Measurements from ENCODE around the gene TEKT4. TPM values are rescaled to one million over a fixed set of nuclear protein-coding genes. Genes with fewer than 3 reads are reported as not detected.
"Not testable (repeated sequence)": the region's sequence is repeated elsewhere in the genome, so short reads cannot be mapped to it uniquely, and the experiment has no call there.

Gene TEKT4
- total and polyA plus RNA-seq, 8 donors, result 0.14 TPM; not detected in 7

GRCh38 chr2:94875820-94876522 lies 4.7 kb downstream of the TEKT4 start:
- WGBS, 2 donors, result 43 to 67% methylated on average over 17 of the region's 17 CpGs
- H3K36me3 ChIP-seq, result no peaks in the 10 kb centered on the region
- H3K9me3 ChIP-seq, result no peaks in the 10 kb centered on the region
- H3K27ac ChIP-seq, result no peak overlapping the region
- no peak for TF ChIP-seq CTCF (IDR thresholded peaks at IDR 0.05)
- intact Hi-C loops (cut with DNase I), result no loop called here
- no peaks in the 10 kb centered on the region for H3K27me3 ChIP-seq
- H3K4me1 ChIP-seq, result no peaks in the 10 kb centered on the region
- no peak for FAIRE-seq
- no peak overlapping the region for H3K4me3 ChIP-seq
- ATAC-seq, result no peak
- DNase-seq, result peak in 1 of 6 donors; percentile 29

GRCh38 chr2:94876523-94876863 lies 5.3 kb downstream of the TEKT4 start:
- DNase-seq (peak in 1 of 6 donors; percentile 40), FAIRE-seq (no peak), ATAC-seq (no peak)
- 75 to 81% methylated on average over 15 to 16 of the region's 16 CpGs for WGBS, 2 donors
- no peaks in the 10 kb centered on the region for H3K9me3 ChIP-seq
- intact Hi-C loops (cut with DNase I), result no loop called here
- H3K36me3 ChIP-seq, result no peaks in the 10 kb centered on the region
- no peak for TF ChIP-seq CTCF (IDR thresholded peaks at IDR 0.05)
- H3K27ac ChIP-seq, result no peak overlapping the region
- no peaks in the 10 kb centered on the region for H3K4me1 ChIP-seq
- H3K27me3 ChIP-seq, result no peaks in the 10 kb centered on the region
- H3K4me3 ChIP-seq, result no peak overlapping the region

GRCh38 chr2:94877129-94877528 lies 5.9 kb downstream of the TEKT4 start:
- no peak overlapping the region for H3K27ac ChIP-seq
- no peak overlapping the region for H3K4me3 ChIP-seq
- H3K9me3 ChIP-seq, result no peaks in the 10 kb centered on the region
- DNase-seq, result peak in 1 of 6 donors; percentile 29
- TF ChIP-seq CTCF (IDR thresholded peaks at IDR 0.05), result no peak
- no peak for FAIRE-seq
- H3K36me3 ChIP-seq, result no peaks in the 10 kb centered on the region
- ATAC-seq, result no peak
- H3K4me1 ChIP-seq, result no peaks in the 10 kb centered on the region
- intact Hi-C loops (cut with DNase I), result no loop called here
- WGBS, 2 donors, result 75 to 82% methylated on average over 5 of the region's 5 CpGs
- no peaks in the 10 kb centered on the region for H3K27me3 ChIP-seq

GRCh38 chr2:94878575-94878974 lies 7.3 kb downstream of the TEKT4 start:
- H3K36me3 ChIP-seq; intact Hi-C loops (cut with DNase I); H3K4me1 ChIP-seq; FAIRE-seq; H3K27ac ChIP-seq; H3K27me3 ChIP-seq; H3K4me3 ChIP-seq; ATAC-seq; H3K9me3 ChIP-seq: not testable (repeated sequence)
- DNase-seq, result peak in 1 of 6 donors; percentile 53
- 77 to 86% methylated on average over 6 to 7 of the region's 7 CpGs for WGBS, 2 donors

GRCh38 chr2:94879314-94879981 lies 8.2 kb downstream of the TEKT4 start:
- peak in 2 of 6 donors; percentile 48 to 54 for DNase-seq

More at GRCh38 chr2:94879314-94879981, 8.2 kb downstream of the TEKT4 start:
- Histone ChIP-seq H3K27ac (no peak overlapping the region), H3K36me3 (no peaks in the 10 kb centered on the region), H3K4me3 (no peak overlapping the region), H3K4me1 (no peaks in the 10 kb centered on the region), H3K9me3 (no peaks in the 10 kb centered on the region), H3K27me3 (no peaks in the 10 kb centered on the region)
- intact Hi-C loops (cut with DNase I), result no loop called here
- TF ChIP-seq CTCF (IDR thresholded peaks at IDR 0.05), result no peak
- FAIRE-seq (no peak), ATAC-seq (no peak)
- WGBS, 2 donors, result 72 to 80% methylated on average over 9 of the region's 9 CpGs
